OCI-LY1 (cell line): ENCODE results near the gene MRPL54.

Source experiments
- H2AFZ ChIP-seq: fragments of 200-600 bp; sonication (generic), shearing (Covaris generic); 2 replicates; pipeline ENCODE4 v1.6.0; 2014; ENCODE audit warnings: antibody characterized with exemption, mild to moderate bottlenecking, low read length
- H3F3A ChIP-seq: fragments of 200-600 bp; sonication (generic), shearing (Covaris generic); 2 replicates; pipeline ENCODE4 v1.6.0; 2014; ENCODE audit warnings: mild to moderate bottlenecking, antibody characterized with exemption, low read length, moderate library complexity; ENCODE audit not compliant: insufficient read depth
- H3K27ac ChIP-seq: fragments of 200-600 bp; sonication (generic); 2 replicates; pipeline ENCODE4 v1.5.1; 2014; ENCODE audit warnings: low read length, mixed run types, mild to moderate bottlenecking, low read depth; ENCODE audit not compliant: poor library complexity, severe bottlenecking
- H3K27me3 ChIP-seq: fragments of 200-600 bp; sonication (generic); 2 replicates; pipeline ENCODE4 v1.6.0; 2014; ENCODE audit warnings: antibody characterized with exemption, mild to moderate bottlenecking, low read length, moderate library complexity; ENCODE audit not compliant: insufficient read depth
- H3K36me3 ChIP-seq: fragments of 200-600 bp; sonication (generic); 2 replicates; pipeline ENCODE4 v1.6.1; 2014; ENCODE audit warnings: mild to moderate bottlenecking, antibody characterized with exemption, low read length, moderate library complexity, mixed read lengths; ENCODE audit not compliant: insufficient read depth
- H3K4me1 ChIP-seq: fragments of 200-600 bp; sonication (generic); 2 replicates; pipeline ENCODE4 v1.5.1; 2014; ENCODE audit warnings: mild to moderate bottlenecking, low read length, moderate library complexity; ENCODE audit not compliant: insufficient read depth, severe bottlenecking
- H3K4me2 ChIP-seq: fragments of 200-600 bp; sonication (generic), shearing (Covaris generic); 2 replicates; pipeline ENCODE4 v1.6.1; 2014; ENCODE audit warnings: low read length
- H3K4me3 ChIP-seq: fragments of 200-600 bp; sonication (generic); 2 replicates; pipeline ENCODE4 v1.5.1; 2014; ENCODE audit warnings: low read length, low read depth, mild to moderate bottlenecking, mixed read lengths; ENCODE audit not compliant: poor library complexity, severe bottlenecking
- H3K79me2 ChIP-seq: fragments of 200-600 bp; shearing (Covaris generic); 2 replicates; pipeline ENCODE4 v1.6.1; 2016; ENCODE audit warnings: mixed run types, low read length, mixed read lengths; ENCODE audit not compliant: insufficient read depth
- H3K9ac ChIP-seq: fragments of 200-600 bp; sonication (generic), shearing (Covaris generic); 2 replicates; pipeline ENCODE4 v1.6.1; 2014; ENCODE audit warnings: mild to moderate bottlenecking, low read length, mixed read lengths
- H3K9me2 ChIP-seq: fragments of 200-600 bp; sonication (generic), shearing (Covaris generic); 2 replicates; pipeline ENCODE4 v1.6.1; 2014; ENCODE audit warnings: low read depth, mild to moderate bottlenecking, low read length, mixed read lengths
- H3K9me3 ChIP-seq: fragments of 200-600 bp; shearing (Covaris generic); 2 replicates; pipeline ENCODE4 v1.6.1; 2014; ENCODE audit warnings: low read length, mixed read lengths
- H4K20me1 ChIP-seq: fragments of 200-600 bp; sonication (generic), shearing (Covaris generic); 2 replicates; pipeline ENCODE4 v1.6.0; 2016; ENCODE audit warnings: mild to moderate bottlenecking, low read length; ENCODE audit not compliant: insufficient read depth
- EZH2 ChIP-seq: fragments of 200-600 bp; sonication (generic), shearing (Covaris generic); IDR thresholded peaks from 2 replicates; pipeline ENCODE4 v1.8.0; 2017; ENCODE audit warnings: borderline replicate concordance, mixed run types, mild to moderate bottlenecking, antibody characterized with exemption, low read length, moderate library complexity, mixed read lengths
- TF ChIP-seq, protein P1 (sequence below): fragments of 200-600 bp; sonication (generic), shearing (Covaris generic); IDR thresholded peaks from 2 replicates; pipeline ENCODE4 v1.5.1; 2017; ENCODE audit warnings: mild to moderate bottlenecking, antibody characterized with exemption, low read length, moderate library complexity, mixed read lengths

The MRPL54 gene

DNA sequence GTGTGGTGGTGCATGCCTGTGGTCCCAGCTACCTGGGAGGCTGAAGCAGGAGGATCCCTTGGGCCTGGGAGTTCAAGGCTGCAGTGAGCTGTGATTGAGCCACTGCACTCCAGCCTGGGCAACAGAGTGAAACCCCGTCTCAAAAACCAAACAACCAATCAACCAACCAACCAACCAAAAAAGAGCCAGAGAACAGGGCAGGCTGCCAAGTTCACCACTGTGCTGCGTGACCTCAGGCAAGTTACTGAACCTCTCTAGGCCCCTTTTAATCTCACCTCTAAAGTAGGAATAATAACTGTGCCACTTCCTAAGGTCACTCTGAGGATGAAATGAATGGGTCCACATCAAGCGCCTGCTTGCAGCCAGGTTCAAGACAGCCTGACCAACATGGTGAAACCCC, 37.4 kb upstream of the MRPL54 start:
- H3K9me3 ChIP-seq, result no peaks in the 10 kb centered on the region
- H3K27me3 ChIP-seq, result peaks cover 4% of the 10 kb centered on the region; the same call in 1 of the 2 replicates
- no peak overlapping the region for H3K4me2 ChIP-seq
- H3K27ac ChIP-seq, result no peak overlapping the region
- H4K20me1 ChIP-seq, result no peaks in the 10 kb centered on the region
- H3K9me2 ChIP-seq, result no peaks in the 10 kb centered on the region
- H3K4me3 ChIP-seq, result no peak overlapping the region
- no peak overlapping the region for H3K9ac ChIP-seq
- no peaks in the 10 kb centered on the region for H3K36me3 ChIP-seq
- no peaks in the 10 kb centered on the region for H3K79me2 ChIP-seq
- peaks cover 3% of the 10 kb centered on the region for H3K4me1 ChIP-seq
- no peak for TF ChIP-seq EZH2
- TF ChIP-seq, protein P1, sequence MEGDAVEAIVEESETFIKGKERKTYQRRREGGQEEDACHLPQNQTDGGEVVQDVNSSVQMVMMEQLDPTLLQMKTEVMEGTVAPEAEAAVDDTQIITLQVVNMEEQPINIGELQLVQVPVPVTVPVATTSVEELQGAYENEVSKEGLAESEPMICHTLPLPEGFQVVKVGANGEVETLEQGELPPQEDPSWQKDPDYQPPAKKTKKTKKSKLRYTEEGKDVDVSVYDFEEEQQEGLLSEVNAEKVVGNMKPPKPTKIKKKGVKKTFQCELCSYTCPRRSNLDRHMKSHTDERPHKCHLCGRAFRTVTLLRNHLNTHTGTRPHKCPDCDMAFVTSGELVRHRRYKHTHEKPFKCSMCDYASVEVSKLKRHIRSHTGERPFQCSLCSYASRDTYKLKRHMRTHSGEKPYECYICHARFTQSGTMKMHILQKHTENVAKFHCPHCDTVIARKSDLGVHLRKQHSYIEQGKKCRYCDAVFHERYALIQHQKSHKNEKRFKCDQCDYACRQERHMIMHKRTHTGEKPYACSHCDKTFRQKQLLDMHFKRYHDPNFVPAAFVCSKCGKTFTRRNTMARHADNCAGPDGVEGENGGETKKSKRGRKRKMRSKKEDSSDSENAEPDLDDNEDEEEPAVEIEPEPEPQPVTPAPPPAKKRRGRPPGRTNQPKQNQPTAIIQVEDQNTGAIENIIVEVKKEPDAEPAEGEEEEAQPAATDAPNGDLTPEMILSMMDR, result no peak
- H2AFZ ChIP-seq, result no peak overlapping the region
- H3F3A ChIP-seq, result no peaks in the 10 kb centered on the region

DNA sequence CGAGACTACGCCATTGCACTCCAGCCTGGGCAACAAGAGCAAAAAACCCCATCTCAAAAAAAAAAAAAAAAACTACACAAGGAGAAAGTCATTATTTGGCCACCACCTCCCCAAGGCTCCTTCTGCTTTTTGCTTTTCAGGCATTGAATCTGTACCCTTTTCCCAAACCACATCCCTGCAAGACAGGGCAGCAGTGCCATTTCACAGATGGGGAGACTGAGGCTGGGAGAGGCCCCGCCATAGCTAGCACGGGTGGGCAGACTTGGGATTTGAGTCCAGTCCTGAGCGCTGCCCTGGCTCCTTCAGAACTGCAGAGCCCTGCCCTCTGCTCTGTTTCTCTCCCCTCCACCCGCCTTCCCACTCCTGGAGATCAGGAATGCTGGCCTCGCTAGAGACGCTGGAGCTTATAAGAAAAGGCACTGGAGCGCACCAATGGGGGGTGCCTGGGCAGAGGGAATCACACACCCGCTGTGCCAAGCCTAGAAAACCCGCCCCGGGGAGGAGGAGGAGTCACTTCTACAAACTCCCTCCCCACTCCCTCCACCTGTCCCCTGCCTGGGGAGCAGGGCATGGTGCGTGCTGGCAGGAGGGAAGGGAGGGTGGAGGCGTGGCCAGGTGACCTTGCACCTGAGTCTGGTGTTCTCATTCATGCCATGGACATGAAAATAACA, 36.7 kb upstream of the MRPL54 start:
- H4K20me1 ChIP-seq, result no peaks in the 10 kb centered on the region
- peaks cover 3% of the 10 kb centered on the region for H3K4me1 ChIP-seq
- H3K27me3 ChIP-seq, result peaks cover 4% of the 10 kb centered on the region; the same call in 1 of the 2 replicates
- H3K4me2 ChIP-seq, result no peak overlapping the region
- no peaks in the 10 kb centered on the region for H3K9me2 ChIP-seq
- H3K79me2 ChIP-seq, result no peaks in the 10 kb centered on the region
- H3K27ac ChIP-seq, result no peak overlapping the region
- TF ChIP-seq EZH2, result no peak
- TF ChIP-seq, protein P1, result no peak
- H3K9me3 ChIP-seq, result no peaks in the 10 kb centered on the region
- H2AFZ ChIP-seq, result no peak overlapping the region
- H3F3A ChIP-seq, result no peaks in the 10 kb centered on the region
- H3K9ac ChIP-seq, result no peak overlapping the region
- H3K36me3 ChIP-seq, result no peaks in the 10 kb centered on the region
- no peak overlapping the region for H3K4me3 ChIP-seq

DNA sequence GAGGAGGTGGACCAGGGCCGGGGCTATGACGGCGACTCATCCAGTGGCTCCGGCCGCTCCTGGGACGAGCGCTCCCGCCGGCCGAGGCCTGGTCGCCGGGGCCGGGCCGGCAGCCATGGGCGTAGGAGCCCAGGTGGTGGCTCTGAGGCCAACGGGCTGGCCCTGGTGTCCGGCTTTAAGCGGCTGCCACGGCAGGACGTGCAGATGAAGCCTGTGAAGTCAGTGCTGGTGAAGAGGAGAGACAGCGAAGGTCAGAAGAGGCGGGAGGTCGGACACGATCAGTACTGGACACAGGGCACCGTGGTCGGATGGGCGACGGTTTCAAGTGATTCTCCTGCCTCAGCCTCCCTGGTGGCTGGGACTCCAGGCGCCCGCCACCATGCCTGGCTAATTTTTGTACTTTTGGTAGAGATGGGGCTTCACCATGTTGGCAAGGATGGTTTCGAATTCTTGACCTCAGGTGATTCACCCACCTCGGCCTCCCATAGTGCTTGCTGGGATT, 32.0 kb upstream of the MRPL54 start:
- no peaks in the 10 kb centered on the region for H3K9me3 ChIP-seq
- H3K9ac ChIP-seq, result no peak overlapping the region
- H3K27ac ChIP-seq, result no peak overlapping the region
- H3K4me2 ChIP-seq, result no peak overlapping the region
- H3F3A ChIP-seq, result no peaks in the 10 kb centered on the region
- no peaks in the 10 kb centered on the region for H3K36me3 ChIP-seq
- H3K4me3 ChIP-seq, result no peak overlapping the region
- no peaks in the 10 kb centered on the region for H4K20me1 ChIP-seq
- H3K27me3 ChIP-seq, result peaks cover 8% of the 10 kb centered on the region
- H2AFZ ChIP-seq, result no peak overlapping the region
- no peaks in the 10 kb centered on the region for H3K79me2 ChIP-seq
- TF ChIP-seq, protein P1, result no peak
- no peak for TF ChIP-seq EZH2
- no peaks in the 10 kb centered on the region for H3K4me1 ChIP-seq
- H3K9me2 ChIP-seq, result no peaks in the 10 kb centered on the region
